NCI-H1694 (cell line): ENCODE measurements around the gene CPN1.

ENCODE experiments used
- DNase-seq: peaks from one replicate; lab custom pipeline; 2025; lab: John Stamatoyannopoulos, UW

The CPN1 gene

DNA sequence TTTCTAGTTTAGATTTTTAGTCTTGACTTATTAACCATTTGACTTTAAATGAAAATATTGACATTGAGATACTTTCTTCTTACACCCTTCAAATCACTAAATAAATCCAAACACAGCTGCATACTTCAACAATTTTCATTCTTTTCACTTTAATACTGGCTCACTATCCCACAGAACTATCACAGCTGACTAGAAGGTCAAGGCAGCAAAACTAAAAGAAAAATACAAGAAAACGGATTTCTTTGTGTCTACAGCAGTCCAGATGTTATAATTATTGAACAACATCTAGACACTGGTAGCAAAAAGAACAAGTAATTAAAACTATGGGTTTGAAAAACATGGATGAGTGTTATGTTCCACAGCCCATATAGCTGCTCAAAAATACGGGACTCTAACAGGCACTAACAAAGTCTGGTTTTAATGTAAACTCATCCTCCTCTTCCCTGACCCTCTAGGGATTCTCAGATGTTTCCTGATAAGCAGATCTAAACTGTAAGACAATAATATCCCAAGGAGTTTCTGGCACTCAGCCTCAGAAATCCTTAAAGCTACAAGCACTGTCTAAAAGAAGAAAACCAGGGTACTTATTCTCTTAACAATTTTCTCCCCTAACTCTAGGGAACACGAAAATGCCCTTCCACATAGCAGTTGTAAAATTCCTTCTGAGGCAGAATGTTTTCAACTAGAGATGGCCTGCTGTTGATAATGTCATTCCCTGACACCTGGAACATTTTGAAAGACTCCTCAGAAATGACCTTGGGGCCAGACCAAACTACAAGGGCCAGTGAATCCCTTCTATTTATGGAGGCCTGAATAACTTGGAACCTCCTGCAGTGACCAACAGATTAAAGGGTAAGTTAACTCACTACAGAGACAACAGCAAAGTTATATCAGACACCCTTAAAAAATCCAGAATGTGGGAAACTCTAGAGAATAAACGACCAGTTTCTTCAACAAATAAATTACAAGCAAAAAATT, 84.7 kb downstream of the CPN1 start:
- no peak for DNase-seq

DNA sequence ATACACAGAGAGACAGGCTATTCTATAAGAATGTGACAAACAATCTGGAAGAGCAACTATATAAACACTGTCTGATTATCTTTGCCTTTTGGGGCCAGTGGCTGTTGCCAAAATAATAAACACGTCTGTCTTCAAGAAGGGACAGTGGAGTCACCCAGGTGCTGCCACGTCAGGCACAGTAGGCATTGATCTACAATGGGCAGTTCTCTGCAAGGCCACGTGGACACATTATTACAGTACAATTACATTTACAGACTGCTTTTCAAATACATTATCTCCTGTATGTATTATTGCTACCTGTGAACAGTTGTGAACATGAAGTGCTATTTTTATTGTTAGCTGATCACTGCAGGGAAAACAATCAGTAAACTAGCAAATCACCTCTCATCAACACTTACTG, 86.0 kb downstream of the CPN1 start:
- no peak for DNase-seq

DNA sequence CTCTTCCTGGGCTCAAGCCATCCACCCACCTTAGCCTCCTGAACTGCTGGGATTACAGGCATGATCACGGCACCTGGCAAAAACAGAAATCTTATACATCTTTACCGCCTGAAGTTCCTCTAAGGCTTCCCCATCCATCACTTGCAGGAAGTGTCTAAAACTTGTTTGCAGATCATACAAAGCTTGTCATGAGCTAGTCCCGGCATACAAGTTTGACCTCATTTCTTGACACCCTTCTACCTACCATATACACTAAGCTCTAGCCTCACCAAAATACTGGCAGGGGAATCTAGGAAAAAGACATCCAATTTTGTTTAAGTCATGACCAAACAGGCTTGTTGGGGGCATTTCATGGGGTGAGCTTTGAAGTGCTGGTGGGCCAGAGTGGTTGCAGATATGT, 86.4 kb downstream of the CPN1 start:
- no peak for DNase-seq

DNA sequence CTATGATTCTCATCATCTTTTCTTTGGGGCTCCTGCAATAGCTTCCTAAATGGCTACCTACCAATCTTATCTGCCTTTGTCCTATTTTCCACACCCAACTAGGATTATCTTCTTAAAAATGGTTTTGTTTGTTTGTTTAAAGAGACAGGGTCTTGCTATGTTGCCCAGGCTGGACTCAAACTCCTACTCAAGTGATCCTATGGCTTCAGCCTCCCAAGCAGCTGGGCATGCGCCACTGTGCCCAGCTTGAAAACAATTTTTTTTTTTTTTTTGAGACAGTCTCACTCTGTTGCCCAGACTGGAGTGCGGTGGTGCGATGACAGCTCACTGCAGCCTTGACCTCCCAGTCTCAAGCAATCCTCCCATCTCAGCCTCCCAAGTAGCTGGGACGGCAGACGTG, 86.9 kb downstream of the CPN1 start:
- DNase-seq = no peak

DNA sequence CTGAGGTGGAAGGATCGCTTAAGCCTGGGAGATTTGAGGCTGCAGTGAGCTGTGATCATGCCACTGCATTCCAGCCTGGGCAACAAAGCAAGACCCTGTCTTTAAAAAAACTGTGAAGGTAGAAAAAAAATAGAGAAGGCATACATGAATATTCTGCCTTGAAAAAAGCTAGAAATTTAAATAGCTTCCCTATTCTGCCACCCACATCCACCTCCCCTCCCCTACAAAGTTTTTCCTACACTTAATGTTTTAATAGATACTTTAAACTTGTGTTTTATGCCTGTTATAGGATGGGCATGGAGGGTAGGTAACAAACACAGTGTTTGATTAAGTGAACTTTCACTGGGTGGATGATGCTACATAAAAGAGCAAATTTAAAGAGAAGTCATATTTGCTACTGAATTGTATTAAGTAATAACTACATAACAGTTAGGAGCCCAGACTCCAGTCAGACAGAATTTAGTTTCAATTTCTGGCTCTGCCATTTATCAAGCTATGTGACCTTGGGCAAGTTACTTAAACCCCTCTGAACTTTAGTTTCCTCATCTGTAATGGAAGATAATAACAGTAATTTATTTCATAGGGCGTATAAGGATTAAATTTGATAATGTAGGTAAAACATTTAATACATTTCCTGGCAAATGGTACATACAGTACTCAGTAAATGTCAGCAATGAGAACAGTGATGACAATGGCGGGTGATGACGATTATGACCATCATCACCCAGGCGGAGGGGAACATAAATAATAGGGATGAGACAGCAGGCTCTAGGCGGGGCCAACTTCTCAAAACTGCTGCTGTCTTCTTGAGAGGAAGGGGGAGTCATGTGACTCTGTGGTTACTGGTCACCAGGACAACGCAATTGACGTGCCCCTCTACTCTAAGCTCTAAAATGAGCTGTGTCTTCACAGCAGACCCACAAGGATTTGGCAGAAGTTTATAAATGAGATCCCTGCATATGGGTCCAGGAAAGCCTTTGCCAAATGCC, 87.7 kb downstream of the CPN1 start:
- no peak for DNase-seq
